HUES64 (cell line): ENCODE measurements around the gene LRP1.

Source experiments
- H3K27ac ChIP-seq: 2 replicates; pipeline ENCODE4 v1.7.0; 2013; ENCODE audit warnings: low read depth, low read length, inconsistent platforms
- H3K27me3 ChIP-seq: 2 replicates; pipeline ENCODE4 v1.6.1; 2013; ENCODE audit warnings: mild to moderate bottlenecking, low read length; ENCODE audit not compliant: insufficient read depth
- H3K36me3 ChIP-seq: 2 replicates; pipeline ENCODE4 v1.6.1; 2013; ENCODE audit warnings: mild to moderate bottlenecking, low read length; ENCODE audit not compliant: insufficient read depth
- H3K4me1 ChIP-seq: 2 replicates; pipeline ENCODE4 v1.6.1; 2013; ENCODE audit warnings: mild to moderate bottlenecking, low read length, moderate library complexity; ENCODE audit not compliant: insufficient read depth
- H3K4me3 ChIP-seq: 2 replicates; pipeline ENCODE4 v1.5.1; 2013; ENCODE audit warnings: mild to moderate bottlenecking, low read length, moderate library complexity
- H3K9ac ChIP-seq: 2 replicates; pipeline ENCODE4 v1.6.1; 2013; ENCODE audit warnings: mild to moderate bottlenecking, low read depth, low read length
- H3K9me3 ChIP-seq: 2 replicates; pipeline ENCODE4 v1.6.1; 2013; ENCODE audit warnings: low read depth, low read length; ENCODE audit not compliant: insufficient read depth
- WGBS: fragments of 150-250, 120-280 bp; methylation state at CpG from one replicate; pipeline ENCODE4 v1.1.7; 2013; ENCODE audit warnings: missing lambda C conversion rate; 5-methylcytosine and 5-hydroxymethylcytosine counted together

Gene LRP1

GRCh38 chr12:57192920-57193319, 64.6 kb downstream of the LRP1 start:
- H3K27me3 ChIP-seq, result no peaks in the 10 kb centered on the region
- no peak overlapping the region for H3K4me3 ChIP-seq
- H3K9ac ChIP-seq, result no peak overlapping the region; the same call in 1 of the 2 replicates
- peaks cover 100% of the 10 kb centered on the region for H3K36me3 ChIP-seq
- no peaks in the 10 kb centered on the region for H3K4me1 ChIP-seq
- no peaks in the 10 kb centered on the region for H3K9me3 ChIP-seq
- 94% methylated on average over 16 of the region's 16 CpGs for WGBS
- no peak overlapping the region for H3K27ac ChIP-seq

GRCh38 chr12:57193706-57194245, 65.5 kb downstream of the LRP1 start:
- H3K36me3 ChIP-seq, result peaks cover 100% of the 10 kb centered on the region
- no peaks in the 10 kb centered on the region for H3K27me3 ChIP-seq
- WGBS, result 87% methylated on average over 19 of the region's 19 CpGs
- H3K27ac ChIP-seq, result no peak overlapping the region
- no peak overlapping the region for H3K4me3 ChIP-seq
- no peak overlapping the region for H3K9ac ChIP-seq
- H3K4me1 ChIP-seq, result no peaks in the 10 kb centered on the region
- no peaks in the 10 kb centered on the region for H3K9me3 ChIP-seq

- H3K4me1 ChIP-seq, result no peaks in the 10 kb centered on the region
- H3K4me3 ChIP-seq, result no peak overlapping the region
- no peaks in the 10 kb centered on the region for H3K27me3 ChIP-seq
- peaks cover 100% of the 10 kb centered on the region for H3K36me3 ChIP-seq
- no peaks in the 10 kb centered on the region for H3K9me3 ChIP-seq
- no peak overlapping the region for H3K27ac ChIP-seq
- whole genome bisulfite sequencing, result 95% methylated on average over 18 of the region's 18 CpGs
- H3K9ac ChIP-seq, result no peak overlapping the region
These were observed 66.0 kb downstream of the LRP1 start for GRCh38 chr12:57194253-57194652.

- H3K36me3 ChIP-seq, result peaks cover 100% of the 10 kb centered on the region
- no peak overlapping the region for H3K4me3 ChIP-seq
- no peak overlapping the region for H3K9ac ChIP-seq
- no peaks in the 10 kb centered on the region for H3K4me1 ChIP-seq
- no peak overlapping the region for H3K27ac ChIP-seq
- H3K9me3 ChIP-seq, result no peaks in the 10 kb centered on the region
- WGBS, result 96% methylated on average over 19 of the region's 19 CpGs
- H3K27me3 ChIP-seq, result no peaks in the 10 kb centered on the region
These were observed 66.9 kb downstream of the LRP1 start for GRCh38 chr12:57195186-57195585.

- H3K4me3 ChIP-seq, result no peak overlapping the region
- H3K36me3 ChIP-seq, result peaks cover 98% of the 10 kb centered on the region
- H3K9me3 ChIP-seq, result no peaks in the 10 kb centered on the region
- no peak overlapping the region for H3K9ac ChIP-seq
- H3K4me1 ChIP-seq, result no peaks in the 10 kb centered on the region
- WGBS, result 94% methylated on average over 34 of the region's 34 CpGs
- no peak overlapping the region for H3K27ac ChIP-seq
- no peaks in the 10 kb centered on the region for H3K27me3 ChIP-seq
These were observed 67.5 kb downstream of the LRP1 start for GRCh38 chr12:57195611-57196371.

- no peaks in the 10 kb centered on the region for H3K4me1 ChIP-seq
- no peak overlapping the region for H3K4me3 ChIP-seq
- H3K27me3 ChIP-seq, result no peaks in the 10 kb centered on the region
- WGBS, result 96% methylated on average over 4 of the region's 4 CpGs
- H3K27ac ChIP-seq, result no peak overlapping the region
- no peaks in the 10 kb centered on the region for H3K9me3 ChIP-seq
- H3K36me3 ChIP-seq, result peaks cover 98% of the 10 kb centered on the region
- H3K9ac ChIP-seq, result no peak overlapping the region
These were observed 68.2 kb downstream of the LRP1 start for GRCh38 chr12:57196439-57196838.

GRCh38 chr12:57196956-57197355, 68.7 kb downstream of the LRP1 start:
- WGBS, result 97% methylated on average over 22 of the region's 22 CpGs
- Histone ChIP-seq H3K27ac (no peak overlapping the region), H3K36me3 (peaks cover 98% of the 10 kb centered on the region), H3K9ac (no peak overlapping the region), H3K4me3 (no peak overlapping the region), H3K27me3 (no peaks in the 10 kb centered on the region), H3K4me1 (no peaks in the 10 kb centered on the region), H3K9me3 (no peaks in the 10 kb centered on the region)

GRCh38 chr12:57198329-57198728, 70.0 kb downstream of the LRP1 start:
- H3K27me3 ChIP-seq, result no peaks in the 10 kb centered on the region
- H3K4me1 ChIP-seq, result no peaks in the 10 kb centered on the region
- no peaks in the 10 kb centered on the region for H3K9me3 ChIP-seq
- H3K36me3 ChIP-seq, result peaks cover 98% of the 10 kb centered on the region
- 96% methylated on average over 17 of the region's 17 CpGs for WGBS
- H3K4me3 ChIP-seq, result no peak overlapping the region
- H3K9ac ChIP-seq, result no peak overlapping the region
- H3K27ac ChIP-seq, result no peak overlapping the region

- Histone ChIP-seq H3K4me3 (no peak overlapping the region), H3K4me1 (no peaks in the 10 kb centered on the region), H3K9me3 (no peaks in the 10 kb centered on the region), H3K9ac (no peak overlapping the region), H3K27ac (no peak overlapping the region), H3K36me3 (peaks cover 98% of the 10 kb centered on the region), H3K27me3 (no peaks in the 10 kb centered on the region)
- WGBS, result 89% methylated on average over 15 of the region's 15 CpGs
These were observed 70.9 kb downstream of the LRP1 start for GRCh38 chr12:57199191-57199590.

GRCh38 chr12:57200497-57200896, 72.2 kb downstream of the LRP1 start:
- peaks cover 98% of the 10 kb centered on the region for H3K36me3 ChIP-seq
- no peak overlapping the region for H3K4me3 ChIP-seq
- H3K27ac ChIP-seq, result no peak overlapping the region
- no peak overlapping the region for H3K9ac ChIP-seq
- no peaks in the 10 kb centered on the region for H3K9me3 ChIP-seq
- no peaks in the 10 kb centered on the region for H3K27me3 ChIP-seq
- no peaks in the 10 kb centered on the region for H3K4me1 ChIP-seq
- WGBS, result 95% methylated on average over 15 of the region's 15 CpGs

GRCh38 chr12:57201219-57201618, 72.9 kb downstream of the LRP1 start:
- no peaks in the 10 kb centered on the region for H3K9me3 ChIP-seq
- no peaks in the 10 kb centered on the region for H3K27me3 ChIP-seq
- 95% methylated on average over 8 of the region's 8 CpGs for WGBS
- no peak overlapping the region for H3K9ac ChIP-seq
- H3K4me3 ChIP-seq, result no peak overlapping the region
- H3K36me3 ChIP-seq, result peaks cover 98% of the 10 kb centered on the region
- no peaks in the 10 kb centered on the region for H3K4me1 ChIP-seq
- no peak overlapping the region for H3K27ac ChIP-seq
